Stimulated activated CD8-positive, alpha-beta memory T cell treated with anti-CD3 and anti-CD28 coated beads, Interleukin-12 subunit alpha, Interleukin-12 subunit beta, amount 100 ng/mL, for 4 hours (primary cell): ENCODE results near the gene MRM1.
A peak's percentile ranks its signal among the peaks of the same experiment; 100 is the strongest.
"Not testable (repeated sequence)": the region's sequence is repeated elsewhere in the genome, so short reads cannot be mapped to it uniquely, and the experiment has no call there.

Source experiments
- DNase-seq: peaks from one replicate; pipeline ENCODE4 v3.0.0-alpha.2; 2020; ENCODE audit warnings: low read depth

The MRM1 gene

DNA sequence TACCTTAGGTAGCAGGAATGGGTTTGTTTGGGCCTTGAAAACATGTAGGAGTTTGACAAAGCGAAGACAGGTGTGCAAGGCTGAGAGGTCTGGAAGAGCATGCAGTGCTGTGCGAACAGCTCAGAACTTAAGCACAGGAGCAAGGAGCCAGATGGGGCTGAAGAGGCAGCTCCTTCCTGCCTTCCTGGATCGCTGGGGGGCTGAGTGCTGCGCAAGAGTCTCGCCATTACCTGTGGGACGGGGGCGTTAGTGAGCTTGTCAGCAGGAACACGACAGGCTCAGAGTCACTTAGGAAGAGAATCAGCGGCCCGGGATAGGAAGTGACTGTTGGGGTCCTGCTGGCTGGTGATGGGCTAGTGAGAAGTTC is 464 bp upstream of the MRM1 start:
- DNase-seq: peak; percentile 5

GRCh38 chr17:36602030-36602748 is 806 bp downstream of the MRM1 start:
- DNase-seq: no peak

DNA sequence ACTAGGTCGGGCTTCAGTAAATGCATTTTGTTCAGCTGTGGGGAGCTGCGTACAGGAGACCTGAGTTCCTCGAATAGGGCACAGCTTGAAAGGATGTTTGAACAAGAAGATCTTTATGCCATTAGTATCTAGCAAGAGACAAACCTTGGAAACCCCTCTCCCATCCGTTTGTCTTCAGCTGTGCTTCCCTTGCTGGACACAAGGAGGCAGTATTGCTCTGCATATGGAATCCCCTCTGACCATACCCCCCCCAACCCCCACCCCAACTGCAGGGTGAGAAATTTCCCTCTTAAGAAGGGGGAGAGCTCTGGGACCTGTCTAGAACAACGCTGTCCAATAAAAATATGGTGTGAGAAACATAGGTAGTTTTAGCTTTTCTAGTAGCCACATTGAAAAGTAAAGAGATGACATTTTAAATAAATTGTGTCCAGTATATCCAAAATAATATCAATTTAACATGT is 1.6 kb downstream of the MRM1 start:
- peak; percentile 44 for DNase-seq

- DNase-seq: not testable (repeated sequence)
Measured at GRCh38 chr17:36605028-36605427, 3.6 kb downstream of the MRM1 start.

- DNase-seq: no peak
Measured at GRCh38 chr17:36608280-36608679, 6.9 kb downstream of the MRM1 start.

GRCh38 chr17:36608794-36609497 is 7.6 kb downstream of the MRM1 start:
- DNase-seq: no peak

GRCh38 chr17:36609498-36609862 is 8.1 kb downstream of the MRM1 start:
- DNase-seq: no peak

DNA sequence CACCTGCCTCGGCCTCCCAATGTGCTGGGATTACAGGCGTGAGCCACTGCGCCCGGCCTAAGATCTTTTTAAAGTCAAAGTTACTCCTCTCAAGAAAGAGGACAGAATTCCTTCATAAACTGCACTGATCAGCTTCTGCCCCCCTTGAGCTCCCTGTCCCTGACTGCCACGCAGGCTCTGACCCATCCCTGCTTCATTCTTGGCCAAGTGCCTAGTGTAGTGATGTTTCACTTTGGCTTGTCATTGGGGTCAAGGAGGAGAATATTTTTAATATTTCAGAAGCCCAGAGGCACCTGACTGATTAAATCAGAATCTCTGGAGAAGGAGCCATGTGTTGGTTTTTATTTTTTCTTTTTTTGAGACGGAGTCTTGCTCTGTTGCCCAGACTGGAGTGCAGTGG is 9.1 kb downstream of the MRM1 start:
- DNase-seq: no peak

DNA sequence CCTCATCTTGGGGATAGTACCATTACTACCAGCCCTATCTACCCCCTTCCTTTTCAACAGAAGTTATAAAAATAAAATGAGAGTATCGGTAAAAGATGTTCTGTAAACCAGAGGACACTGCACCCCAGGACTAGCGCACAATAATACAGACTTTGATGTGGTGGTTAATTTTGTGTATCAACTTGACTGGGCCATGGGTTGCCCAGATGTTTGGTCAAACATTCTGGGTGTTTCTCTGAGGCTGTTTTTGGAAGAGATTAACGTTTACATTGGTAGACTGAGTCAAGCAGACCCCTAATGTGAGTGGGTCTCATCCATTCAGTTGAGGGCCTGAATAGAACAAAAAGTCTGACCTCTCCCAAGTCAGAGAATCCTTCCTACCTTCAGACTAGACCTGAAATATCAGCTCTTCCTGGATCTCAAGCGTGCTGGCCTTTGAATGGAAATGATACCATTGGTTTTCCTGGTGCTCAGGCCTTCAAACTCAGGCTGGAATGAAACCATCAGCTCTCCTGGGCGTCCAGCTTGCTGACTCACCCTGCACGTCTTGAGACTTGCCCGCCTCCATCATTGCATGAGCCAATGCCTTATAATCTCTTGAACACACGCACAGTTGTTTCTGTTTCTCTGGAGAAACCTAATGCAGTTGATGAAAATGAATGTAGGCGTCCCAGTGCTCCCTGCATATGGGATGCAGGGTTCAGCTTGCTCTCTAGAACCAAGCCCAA is 10.1 kb downstream of the MRM1 start:
- no peak for DNase-seq

- no peak for DNase-seq
Measured at GRCh38 chr17:36612323-36612722, 10.9 kb downstream of the MRM1 start.

- no peak for DNase-seq
Measured at GRCh38 chr17:36613155-36613554, 11.8 kb downstream of the MRM1 start.

DNA sequence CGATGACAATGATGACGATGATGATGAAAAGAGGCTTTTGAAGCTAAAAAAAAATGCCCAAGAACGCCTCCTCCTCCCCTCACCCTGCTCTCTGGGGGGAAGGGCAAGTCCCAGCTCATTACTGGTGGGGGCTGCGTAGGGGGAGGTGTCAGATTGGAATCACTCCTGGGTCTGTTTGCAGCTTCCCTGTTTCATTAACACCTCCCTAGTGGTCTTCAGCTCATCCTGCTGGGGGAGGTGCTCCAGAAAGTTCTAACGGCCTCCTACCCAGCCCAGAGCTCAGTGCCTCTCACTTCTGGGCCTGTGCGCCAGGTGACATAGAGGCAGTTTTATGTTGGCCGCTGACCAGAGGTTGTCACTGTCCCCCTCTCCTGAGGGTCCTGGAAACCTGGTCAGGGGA is 12.7 kb downstream of the MRM1 start:
- no peak for DNase-seq

DNA sequence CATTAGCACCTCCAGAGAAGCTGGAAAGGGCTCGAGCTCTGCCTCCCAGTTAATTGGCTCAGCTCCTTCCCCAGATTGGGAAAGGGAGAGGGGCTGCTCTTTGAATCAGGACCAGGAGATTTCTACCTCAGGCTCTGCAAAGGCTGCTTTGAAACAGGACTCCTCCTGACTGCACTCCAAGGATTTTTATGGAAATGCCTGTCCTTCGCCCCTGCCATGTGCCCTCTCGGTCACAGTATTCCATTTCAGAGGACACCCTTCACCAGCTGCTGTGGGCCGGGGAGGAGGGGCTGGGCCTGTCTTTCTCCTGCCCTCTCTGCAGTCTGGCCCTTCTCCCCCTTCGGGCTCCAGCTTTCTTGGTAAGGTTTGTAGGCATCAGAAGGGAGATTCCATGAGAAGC is 13.6 kb downstream of the MRM1 start:
- no peak for DNase-seq

DNA sequence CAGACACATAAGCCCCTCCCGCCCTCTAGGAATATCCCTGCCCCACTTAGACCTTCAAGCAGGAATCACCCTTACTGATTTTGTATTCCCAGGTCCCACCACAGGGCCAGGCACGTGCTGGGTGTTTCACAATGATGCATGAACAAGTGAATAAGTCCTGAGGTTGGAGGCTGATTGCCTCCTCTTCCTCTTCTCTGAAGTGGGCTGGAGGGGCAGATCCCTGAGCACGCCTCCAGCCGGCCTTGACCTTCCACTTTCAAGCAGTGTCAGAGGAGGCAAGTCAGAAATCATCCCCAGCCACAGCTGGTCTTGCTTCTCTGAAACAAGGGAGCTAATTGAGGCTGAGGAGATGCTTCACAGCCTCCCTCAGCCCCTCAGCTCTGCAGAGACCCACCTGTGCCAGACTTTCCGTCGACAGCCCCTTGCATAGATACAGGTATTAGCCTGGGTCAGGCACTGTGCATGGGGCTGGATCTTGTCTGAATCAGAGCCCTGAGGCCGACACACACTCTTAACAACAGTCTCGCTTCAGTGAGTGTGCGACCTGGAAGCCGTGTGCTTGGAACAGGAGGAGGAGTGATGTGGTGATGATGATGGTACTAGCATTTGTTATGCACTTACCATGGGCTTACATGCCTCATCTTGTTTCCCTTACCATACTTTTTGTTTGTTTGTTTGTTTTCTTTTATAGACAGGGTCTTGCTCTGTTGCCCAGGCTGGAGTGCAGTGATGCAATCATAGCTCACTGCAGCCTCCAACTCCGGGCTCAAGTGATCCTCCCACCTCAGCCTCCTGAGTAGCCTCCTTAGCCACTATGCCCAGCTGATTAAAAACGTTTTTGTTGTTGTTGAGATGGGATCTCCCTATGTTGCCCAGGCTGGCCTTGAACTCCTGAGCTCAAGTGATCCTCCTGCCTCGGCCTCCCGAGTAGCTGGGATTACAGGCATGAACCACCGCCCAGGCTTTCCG is 15.0 kb downstream of the MRM1 start:
- DNase-seq: no peak

DNA sequence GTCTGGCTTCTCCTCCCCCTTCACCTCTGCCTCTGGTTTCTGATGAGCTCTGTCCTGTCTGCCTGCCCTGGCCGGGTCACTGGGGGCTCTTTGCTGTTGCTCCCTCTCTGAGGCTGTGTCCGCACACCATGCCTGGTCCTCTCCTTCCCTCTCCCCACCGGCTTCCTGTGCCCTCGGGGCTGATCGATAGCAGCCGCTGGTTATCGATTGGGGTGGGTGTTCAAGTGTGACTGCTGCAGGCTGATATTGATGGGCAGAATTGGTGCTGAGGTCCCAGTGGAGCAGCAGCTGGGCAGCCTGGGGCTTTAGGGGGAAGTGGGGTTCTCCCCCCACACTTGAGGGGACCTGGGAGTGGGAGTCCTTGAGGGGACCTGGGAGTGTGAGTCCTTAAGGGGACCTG is 16.4 kb downstream of the MRM1 start:
- DNase-seq: no peak

DNA sequence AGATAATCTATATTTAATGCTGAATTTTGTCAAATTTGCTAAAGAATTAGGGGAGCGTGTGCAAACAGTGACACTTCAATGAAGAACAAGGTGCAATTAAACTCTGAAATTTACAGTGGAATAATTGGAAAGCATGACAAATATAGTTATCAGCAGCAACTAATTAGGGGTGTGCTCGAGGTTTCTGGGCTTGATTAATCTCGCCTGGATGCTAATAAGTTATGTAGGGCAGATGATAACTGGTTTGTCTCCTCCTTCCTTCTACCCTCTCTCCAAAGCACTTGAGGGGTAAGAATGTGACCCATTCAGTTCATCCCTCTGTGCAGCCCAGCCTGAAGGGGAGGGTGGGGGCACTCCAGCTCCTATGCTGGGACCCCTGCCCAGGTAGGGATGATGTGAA is 21.9 kb downstream of the MRM1 start:
- DNase-seq: no peak

- no peak for DNase-seq
Measured at GRCh38 chr17:36625188-36625587, 23.8 kb downstream of the MRM1 start.

GRCh38 chr17:36627101-36627500 is 25.7 kb downstream of the MRM1 start:
- no peak for DNase-seq

DNA sequence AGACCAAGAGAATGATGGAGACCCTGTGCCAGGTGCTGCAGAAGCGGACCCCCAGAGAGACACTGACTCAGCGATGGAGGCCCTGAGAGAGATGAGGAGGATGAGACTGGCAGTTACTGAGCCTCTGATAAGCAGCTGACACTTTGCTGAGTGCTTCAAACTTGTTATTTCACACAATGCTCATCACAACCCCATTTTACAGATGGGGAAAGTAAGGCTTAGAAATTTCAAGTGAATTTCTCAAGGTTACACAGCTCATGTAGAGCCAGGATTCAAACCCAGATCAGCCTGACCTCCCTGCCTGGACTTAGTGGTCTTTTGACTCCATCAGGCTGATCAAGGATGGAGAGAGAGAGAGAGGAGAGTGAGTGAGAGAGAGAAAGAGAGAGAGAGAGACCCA is 27.2 kb downstream of the MRM1 start:
- DNase-seq: no peak

GRCh38 chr17:36629252-36629847 is 28.0 kb downstream of the MRM1 start:
- DNase-seq: peak; percentile 48

- no peak for DNase-seq
Measured at GRCh38 chr17:36629970-36630502, 28.7 kb downstream of the MRM1 start.
